Brain microvascular endothelial cell (primary cell): ENCODE data around the gene C9orf57.

ENCODE experiments used
- DNase-seq: peaks from one replicate; pipeline ENCODE4 v3.0.0-alpha.2; 2020
- H3K27ac ChIP-seq: fragments of 250-450 bp; sonication (Bioruptor Pico); 2 replicates; pipeline ENCODE4 v1.5.1; 2020; ENCODE audit warnings: mild to moderate bottlenecking, moderate library complexity
- H3K27me3 ChIP-seq: fragments of 250-450 bp; sonication (Bioruptor Pico); replicated peaks from 2 replicates; pipeline ENCODE4 v1.5.1; 2020; ENCODE audit warnings: mild to moderate bottlenecking
- H3K36me3 ChIP-seq: fragments of 250-450 bp; sonication (Bioruptor Pico); replicated peaks from 2 replicates; pipeline ENCODE4 v1.5.1; 2020; ENCODE audit warnings: mild to moderate bottlenecking
- H3K4me3 ChIP-seq: 2 replicates; pipeline ENCODE4 v1.5.1; 2011; ENCODE audit warnings: low read depth, mild to moderate bottlenecking, control low read depth, low read length, moderate library complexity
- CTCF ChIP-seq: IDR thresholded peaks from 2 replicates; pipeline ENCODE4 v1.5.1; 2011; ENCODE audit warnings: low read depth, mild to moderate bottlenecking, moderate library complexity, low read length, control low read depth, inconsistent platforms; ENCODE audit errors: missing control alignments
- in situ Hi-C: cut with HindIII; loops from 2 replicates; pipeline ENCODE4 v1.10.0; 2017; ENCODE audit warnings: low sequenced_read_pairs, low pct_ligation_motif_present

The C9orf57 gene

GRCh38 chr9:72042928-72043327 lies 17.5 kb downstream of the C9orf57 start:
- in situ Hi-C loops = no loop called here
- no peak for DNase-seq
- Histone ChIP-seq H3K27me3 (no peaks in the 10 kb centered on the region), H3K36me3 (no peaks in the 10 kb centered on the region), H3K4me3 (no peak overlapping the region), H3K27ac (no peak overlapping the region)
- no peak for TF ChIP-seq CTCF

- no peak for DNase-seq
- H3K4me3 ChIP-seq = no peak overlapping the region
- no peaks in the 10 kb centered on the region for H3K36me3 ChIP-seq
- no peak for TF ChIP-seq CTCF
- in situ Hi-C loops = no loop called here
- H3K27ac ChIP-seq = no peak overlapping the region
- no peaks in the 10 kb centered on the region for H3K27me3 ChIP-seq
These were observed 18.6 kb downstream of the C9orf57 start for GRCh38 chr9:72041775-72042194.

DNA sequence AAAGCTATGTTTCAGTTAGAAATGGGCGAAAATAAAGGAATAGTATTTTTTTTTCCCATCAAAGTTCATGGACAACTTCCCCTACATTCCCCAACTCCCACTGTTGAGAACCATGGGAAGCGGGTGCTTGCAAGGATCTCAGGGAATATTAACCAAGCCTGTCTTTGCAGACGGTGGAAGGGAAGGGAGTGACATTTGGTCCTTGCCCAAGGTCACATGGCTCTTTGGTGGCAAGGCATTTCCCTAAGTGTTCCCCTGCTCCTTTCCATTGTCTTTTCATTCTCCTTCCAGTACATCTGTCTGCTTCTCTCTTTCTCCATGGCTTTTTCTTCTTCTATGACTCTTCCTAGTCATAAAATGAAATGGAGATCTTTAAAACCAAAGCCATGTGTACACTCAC lies 19.0 kb downstream of the C9orf57 start:
- in situ Hi-C loops = no loop called here
- no peak for TF ChIP-seq CTCF
- H3K27me3 ChIP-seq = no peaks in the 10 kb centered on the region
- no peaks in the 10 kb centered on the region for H3K36me3 ChIP-seq
- no peak for DNase-seq
- no peak overlapping the region for H3K27ac ChIP-seq
- H3K4me3 ChIP-seq = no peak overlapping the region

- H3K4me3 ChIP-seq = no peak overlapping the region
- H3K27me3 ChIP-seq = no peaks in the 10 kb centered on the region
- TF ChIP-seq CTCF = no peak
- DNase-seq = no peak
- in situ Hi-C loops = no loop called here
- H3K27ac ChIP-seq = no peak overlapping the region
- H3K36me3 ChIP-seq = no peaks in the 10 kb centered on the region
These were observed 20.9 kb downstream of the C9orf57 start for GRCh38 chr9:72039532-72039931.

GRCh38 chr9:72038890-72039410 lies 21.5 kb downstream of the C9orf57 start:
- Histone ChIP-seq H3K27me3 (no peaks in the 10 kb centered on the region), H3K4me3 (no peak overlapping the region), H3K27ac (no peak overlapping the region), H3K36me3 (no peaks in the 10 kb centered on the region)
- DNase-seq = peak; percentile 65
- in situ Hi-C loops = no loop called here
- peak; percentile 96 for TF ChIP-seq CTCF

DNA sequence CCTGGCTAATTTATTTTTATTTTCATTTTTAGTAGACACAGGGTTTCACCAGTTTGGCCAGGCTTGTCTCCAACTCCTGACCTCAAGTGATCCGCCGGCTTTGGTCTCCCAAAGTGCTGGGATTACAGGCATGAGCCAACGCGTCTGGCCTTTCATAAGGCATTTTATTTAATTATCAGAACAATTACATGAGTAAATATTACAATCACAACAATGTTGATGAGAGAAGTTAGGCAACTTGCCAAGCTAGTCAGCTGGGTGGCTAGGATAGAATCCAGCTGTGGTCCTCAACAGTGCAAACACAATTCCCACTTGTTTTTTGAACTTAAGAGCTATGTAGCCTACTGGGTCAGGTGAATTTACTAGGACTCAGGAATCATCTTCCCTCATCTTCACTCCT lies 22.0 kb downstream of the C9orf57 start:
- no peaks in the 10 kb centered on the region for H3K27me3 ChIP-seq
- no peak overlapping the region for H3K4me3 ChIP-seq
- no peak for TF ChIP-seq CTCF
- DNase-seq = no peak
- H3K27ac ChIP-seq = no peak overlapping the region
- H3K36me3 ChIP-seq = no peaks in the 10 kb centered on the region
- in situ Hi-C loops = no loop called here
